H9 (cell line): Measurements from ENCODE around the gene ARF1. TPM values are rescaled to one million over a fixed set of nuclear protein-coding genes. Genes with fewer than 3 reads are reported as not detected.

Source experiments
- DNase-seq: peaks from one replicate; pipeline ENCODE4 v3.0.0-alpha.2; 2017
- H2AFZ ChIP-seq: one replicate; pipeline ENCODE4 v1.6.1; 2013; ENCODE audit warnings: mild to moderate bottlenecking, low read length, control low read depth, moderate library complexity
- H2AK5ac ChIP-seq: 2 replicates; pipeline ENCODE4 v1.6.1; 2013; ENCODE audit warnings: low read length, control low read depth, mixed read lengths; ENCODE audit not compliant: insufficient read length
- H2BK120ac ChIP-seq: one replicate; pipeline ENCODE4 v1.6.1; 2013; ENCODE audit warnings: low read depth, mild to moderate bottlenecking, low read length, control low read depth, inconsistent platforms; ENCODE audit not compliant: poor library complexity, severe bottlenecking
- H2BK12ac ChIP-seq: 2 replicates; pipeline ENCODE4 v1.6.1; 2013; ENCODE audit warnings: low read length, control low read depth, mixed read lengths, low read depth; ENCODE audit not compliant: insufficient read length
- H2BK15ac ChIP-seq: 2 replicates; pipeline ENCODE4 v1.6.1; 2013; ENCODE audit warnings: low read depth, low read length, control low read depth
- H2BK20ac ChIP-seq: one replicate; pipeline ENCODE4 v1.6.1; 2013; ENCODE audit warnings: low read depth, mild to moderate bottlenecking, low read length, control low read depth, inconsistent platforms; ENCODE audit not compliant: poor library complexity, severe bottlenecking
- H2BK5ac ChIP-seq: 2 replicates; pipeline ENCODE4 v1.6.1; 2013; ENCODE audit warnings: low read length, control low read depth, mixed read lengths; ENCODE audit not compliant: insufficient read length
- H3K14ac ChIP-seq: 2 replicates; pipeline ENCODE4 v1.6.1; 2013; ENCODE audit warnings: low read length, control low read depth; ENCODE audit not compliant: insufficient read depth
- H3K18ac ChIP-seq: 2 replicates; pipeline ENCODE4 v1.6.1; 2013; ENCODE audit warnings: low read depth, mild to moderate bottlenecking, mixed read lengths, low read length, control low read depth; ENCODE audit not compliant: insufficient read length
- H3K23ac ChIP-seq: 2 replicates; pipeline ENCODE4 v1.6.1; 2013; ENCODE audit warnings: low read length, control low read depth, mixed read lengths, low read depth; ENCODE audit not compliant: insufficient read length
- H3K23me2 ChIP-seq: 2 replicates; pipeline ENCODE4 v1.6.1; 2013; ENCODE audit warnings: low read depth, mild to moderate bottlenecking, mixed read lengths, low read length, control low read depth; ENCODE audit not compliant: insufficient read length, poor library complexity, severe bottlenecking
- H3K27ac ChIP-seq: 2 replicates; pipeline ENCODE4 v1.5.1; 2013; ENCODE audit warnings: low read length, control low read depth, mixed read lengths, low read depth; ENCODE audit not compliant: insufficient read length
- H3K27me3 ChIP-seq: 2 replicates; pipeline ENCODE4 v1.6.1; 2013; ENCODE audit warnings: low read length, control low read depth, inconsistent platforms; ENCODE audit not compliant: insufficient read depth
- H3K4ac ChIP-seq: 2 replicates; pipeline ENCODE4 v1.6.1; 2013; ENCODE audit warnings: low read depth, mild to moderate bottlenecking, control low read depth, inconsistent platforms, low read length, moderate library complexity
- H3K4me1 ChIP-seq: 2 replicates; pipeline ENCODE4 v1.6.1; 2013; ENCODE audit warnings: low read length, control low read depth, inconsistent platforms; ENCODE audit not compliant: insufficient read depth
- H3K4me2 ChIP-seq: 2 replicates; pipeline ENCODE4 v1.6.1; 2013; ENCODE audit warnings: low read length, control low read depth, mixed read lengths; ENCODE audit not compliant: insufficient read length, insufficient read depth
- H3K56ac ChIP-seq: 2 replicates; pipeline ENCODE4 v1.6.1; 2013; ENCODE audit warnings: low read depth, mild to moderate bottlenecking, mixed read lengths, low read length, control low read depth; ENCODE audit not compliant: insufficient read length
- H3K79me1 ChIP-seq: 2 replicates; pipeline ENCODE4 v1.6.1; 2013; ENCODE audit warnings: low read depth, mild to moderate bottlenecking, moderate library complexity, low read length, control low read depth, inconsistent platforms; ENCODE audit not compliant: insufficient read depth, poor library complexity, severe bottlenecking
- H3K79me2 ChIP-seq: 2 replicates; pipeline ENCODE4 v1.6.1; 2013; ENCODE audit warnings: low read length, control low read depth, inconsistent platforms; ENCODE audit not compliant: insufficient read depth
- H3K9ac ChIP-seq: 2 replicates; pipeline ENCODE4 v1.6.1; 2013; ENCODE audit warnings: low read length, control low read depth, mixed read lengths; ENCODE audit not compliant: insufficient read length; ENCODE audit errors: extremely low read depth
- H3K9me3 ChIP-seq: one replicate; pipeline ENCODE4 v1.6.1; 2013; ENCODE audit warnings: low read depth, low read length, inconsistent platforms; ENCODE audit not compliant: control insufficient read depth
- H3T11ph ChIP-seq: one replicate; pipeline ENCODE4 v1.6.1; 2013; ENCODE audit warnings: mild to moderate bottlenecking, low read length, control low read depth, inconsistent platforms
- H4K20me1 ChIP-seq: one replicate; pipeline ENCODE4 v1.6.1; 2013; ENCODE audit not compliant: control insufficient read depth, insufficient read length, insufficient read depth
- H4K5ac ChIP-seq: 2 replicates; pipeline ENCODE4 v1.6.1; 2013; ENCODE audit warnings: low read depth, mild to moderate bottlenecking, mixed read lengths, low read length, control low read depth; ENCODE audit not compliant: insufficient read length
- H4K8ac ChIP-seq: replicated peaks from 2 replicates; pipeline ENCODE4 v1.6.1; 2013; ENCODE audit warnings: low read length, control low read depth, mixed read lengths, low read depth; ENCODE audit not compliant: insufficient read length
- H4K91ac ChIP-seq: 2 replicates; pipeline ENCODE4 v1.6.1; 2013; ENCODE audit warnings: low read depth, mild to moderate bottlenecking, moderate library complexity, mixed read lengths, low read length, control low read depth; ENCODE audit not compliant: insufficient read length
- H3K27ac Mint-ChIP-seq, 3 experiments: 2 replicates in 2 of 3; 3 replicates in 1 of 3; pipeline ENCODE4 v1.8.0; 2020 to 2021; ENCODE audit warnings: mixed read lengths in 3 of 3, mild to moderate bottlenecking in 1 of 3, moderate library complexity in 1 of 3
- H3K27me3 Mint-ChIP-seq: 2 replicates; pipeline ENCODE4 v1.8.0; 2021; ENCODE audit warnings: low read depth, mild to moderate bottlenecking, moderate library complexity, mixed read lengths
- H3K36me3 Mint-ChIP-seq, 3 experiments: 2 replicates in 2 of 3; 3 replicates in 1 of 3; pipeline ENCODE4 v1.8.0; 2020 to 2021; ENCODE audit warnings: low read depth in 3 of 3, mixed read lengths in 3 of 3; ENCODE audit not compliant: insufficient read depth in 1 of 3
- H3K4me1 Mint-ChIP-seq, 2 experiments: 2 replicates each; pipeline ENCODE4 v1.8.0; 2020; ENCODE audit warnings: mixed read lengths in 2 of 2
- H3K4me3 Mint-ChIP-seq, 2 experiments: 2 replicates in 1 of 2; 3 replicates in 1 of 2; pipeline ENCODE4 v1.8.0; 2020 to 2021; ENCODE audit warnings: mild to moderate bottlenecking in 2 of 2, mixed read lengths in 2 of 2, moderate library complexity in 1 of 2
- H3K9me3 Mint-ChIP-seq, 2 experiments: 2 replicates in 1 of 2; 3 replicates in 1 of 2; pipeline ENCODE4 v1.8.0; 2020; ENCODE audit warnings: mild to moderate bottlenecking in 2 of 2, mixed read lengths in 2 of 2, moderate library complexity in 1 of 2
- WGBS: extraction: QIAGEN DNeasy Blood & Tissue Kit; methylation state at CpG from one replicate; pipeline ENCODE4 v1.1.7; 2013; ENCODE audit warnings: missing lambda C conversion rate, low lambda C conversion rate, mixed read lengths; ENCODE audit not compliant: insufficient read length; ENCODE audit errors: extremely low coverage; 5-methylcytosine and 5-hydroxymethylcytosine counted together
- total RNA-seq: library from RNA; stranded (reverse); gene quantifications from 2 replicates; pipeline ENCODE4 v1.2.1, GENCODE V29; 2021
- TF ChIP-seq, protein P1 (sequence below): fragments of 200-600 bp; sonication (generic); conservative IDR thresholded peaks from 3 replicates; pipeline ENCODE4 v1.8.0; 2021; ENCODE audit warnings: antibody characterized with exemption, mild to moderate bottlenecking

The ARF1 gene
- total RNA-seq, 1 experiment from 2014 or later: 258 TPM

DNA sequence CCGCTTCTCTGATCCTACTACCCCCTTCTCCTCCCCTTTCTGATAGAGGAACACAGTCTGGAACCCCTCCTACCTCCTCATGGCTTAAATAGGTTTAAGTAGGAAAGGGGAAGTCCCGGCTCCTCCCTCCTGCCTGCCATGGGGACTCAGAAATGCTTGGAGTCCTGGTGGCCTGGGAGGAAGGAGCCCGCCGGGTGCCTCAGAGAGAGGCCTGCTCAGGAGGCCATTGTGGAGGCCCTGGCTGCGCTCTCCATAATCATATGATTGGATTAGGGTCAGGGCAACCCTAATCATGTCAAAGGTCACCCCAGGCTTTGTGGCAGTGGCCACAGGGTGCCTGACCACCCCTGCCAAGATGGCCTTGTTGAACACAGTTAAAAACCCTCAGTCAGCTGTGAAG is 46.7 kb upstream of the ARF1 start:
- no peak overlapping the region for H3K27ac ChIP-seq
- H3K23me2 ChIP-seq: peaks cover 5% of the 10 kb centered on the region
- no peaks in the 10 kb centered on the region for H3K79me2 ChIP-seq
- H3K4me1 ChIP-seq: no peaks in the 10 kb centered on the region
- H4K8ac ChIP-seq: peak overlapping the region; percentile 14
- no peak overlapping the region for H3K23ac ChIP-seq
- no peak overlapping the region for H3K9ac ChIP-seq
- H3K36me3 Mint-ChIP-seq: no peaks in the 10 kb centered on the region; a peak in 1 of 7 replicates
- peaks cover 2 to 12% of the 10 kb centered on the region in 2 experiments; a peak in 3 of 4 replicates for H3K4me1 Mint-ChIP-seq
- H3K9me3 ChIP-seq: no peaks in the 10 kb centered on the region
- H2AFZ ChIP-seq: no peak overlapping the region
- TF ChIP-seq, protein P1, sequence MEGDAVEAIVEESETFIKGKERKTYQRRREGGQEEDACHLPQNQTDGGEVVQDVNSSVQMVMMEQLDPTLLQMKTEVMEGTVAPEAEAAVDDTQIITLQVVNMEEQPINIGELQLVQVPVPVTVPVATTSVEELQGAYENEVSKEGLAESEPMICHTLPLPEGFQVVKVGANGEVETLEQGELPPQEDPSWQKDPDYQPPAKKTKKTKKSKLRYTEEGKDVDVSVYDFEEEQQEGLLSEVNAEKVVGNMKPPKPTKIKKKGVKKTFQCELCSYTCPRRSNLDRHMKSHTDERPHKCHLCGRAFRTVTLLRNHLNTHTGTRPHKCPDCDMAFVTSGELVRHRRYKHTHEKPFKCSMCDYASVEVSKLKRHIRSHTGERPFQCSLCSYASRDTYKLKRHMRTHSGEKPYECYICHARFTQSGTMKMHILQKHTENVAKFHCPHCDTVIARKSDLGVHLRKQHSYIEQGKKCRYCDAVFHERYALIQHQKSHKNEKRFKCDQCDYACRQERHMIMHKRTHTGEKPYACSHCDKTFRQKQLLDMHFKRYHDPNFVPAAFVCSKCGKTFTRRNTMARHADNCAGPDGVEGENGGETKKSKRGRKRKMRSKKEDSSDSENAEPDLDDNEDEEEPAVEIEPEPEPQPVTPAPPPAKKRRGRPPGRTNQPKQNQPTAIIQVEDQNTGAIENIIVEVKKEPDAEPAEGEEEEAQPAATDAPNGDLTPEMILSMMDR: no peak
- H2BK120ac ChIP-seq: no peak overlapping the region
- H3K14ac ChIP-seq: no peak overlapping the region
- no CpG with 5 or more reads among the region's 5 CpGs for WGBS
- no peak overlapping the region for H2AK5ac ChIP-seq
- peak; percentile 30 for DNase-seq
- H2BK5ac ChIP-seq: no peak overlapping the region
- no peaks in the 10 kb centered on the region for H3K79me1 ChIP-seq
- H4K20me1 ChIP-seq: no peaks in the 10 kb centered on the region
- H2BK20ac ChIP-seq: no peak overlapping the region
- H3K18ac ChIP-seq: no peak overlapping the region
- peaks cover 4 to 5% of the 10 kb centered on the region in 2 experiments; a peak in 4 of 5 replicates for H3K9me3 Mint-ChIP-seq
- H3K27ac Mint-ChIP-seq: no peak overlapping the region
- no peak overlapping the region for H3K4ac ChIP-seq
- no peak overlapping the region for H2BK15ac ChIP-seq
- H3K56ac ChIP-seq: no peak overlapping the region
- H3K4me2 ChIP-seq: no peak overlapping the region
- no peak overlapping the region for H4K5ac ChIP-seq
- peaks cover 23% of the 10 kb centered on the region; the same call in 1 of the 2 replicates for H3K27me3 ChIP-seq
- no peak overlapping the region for H2BK12ac ChIP-seq
- H4K91ac ChIP-seq: no peak overlapping the region
- H3T11ph ChIP-seq: no peak overlapping the region
- peaks cover 72% of the 10 kb centered on the region for H3K27me3 Mint-ChIP-seq
- no peak overlapping the region for H3K4me3 Mint-ChIP-seq
